ENCODE results near the gene ARHGAP29.

The ARHGAP29 gene

DNA sequence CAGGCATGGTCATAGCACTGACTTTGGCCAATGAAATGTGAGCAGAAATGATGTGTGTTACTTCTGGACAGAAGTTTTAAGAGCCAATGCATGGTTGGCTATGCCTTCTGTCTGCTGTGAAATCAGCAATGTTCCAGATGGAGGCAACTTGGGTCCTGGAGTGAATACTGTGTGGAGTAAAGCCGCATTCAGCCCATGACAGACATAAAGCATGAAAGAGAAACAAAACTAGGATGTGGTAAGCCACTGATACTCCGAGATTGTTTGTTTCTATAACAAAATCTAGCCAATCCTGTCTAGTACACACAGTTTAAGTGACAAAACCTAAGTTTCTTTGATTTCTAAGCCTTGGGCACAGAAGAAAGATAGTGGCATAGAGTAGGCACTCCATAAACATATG lies 47.1 kb upstream of the ARHGAP29 start:
- no peak overlapping the region for H3K18ac ChIP-seq (ENCODE audit: low read length)
- no peak overlapping the region for H3K4me2 ChIP-seq (ENCODE audit: low read length)
- H3K4ac ChIP-seq (ENCODE audit: low read depth, low read length) = no peak overlapping the region
- H3K36me3 ChIP-seq (ENCODE audit: control insufficient read depth in 1 of 2, insufficient read depth in 2 of 2, low read length in 2 of 2) = no peaks in the 10 kb centered on the region
- H3K79me1 ChIP-seq (ENCODE audit: low read length) = no peaks in the 10 kb centered on the region
- H3K9me3 ChIP-seq (ENCODE audit: insufficient read depth, low read depth, low read length) = no peaks in the 10 kb centered on the region
- H3K4me3 ChIP-seq (ENCODE audit: low read depth, low read length) = no peak overlapping the region
- no peak for DNase-seq
- H4K8ac ChIP-seq (ENCODE audit: low read depth, low read length) = no peak overlapping the region
- H2BK5ac ChIP-seq (ENCODE audit: low read depth, low read length, poor library complexity) = no peak overlapping the region
- no peak overlapping the region for H3K9ac ChIP-seq (ENCODE audit: low read length)
- H2BK12ac ChIP-seq (ENCODE audit: low read length) = no peak overlapping the region
- WGBS (ENCODE audit: extremely low coverage, insufficient coverage, insufficient read length) = no CpG with 5 or more reads among the region's 2 CpGs
- no peak overlapping the region for H3K27ac ChIP-seq (ENCODE audit: low read depth, low read length)
- no peaks in the 10 kb centered on the region for H3K79me2 ChIP-seq (ENCODE audit: control insufficient read depth, insufficient read depth, low read length, poor library complexity)
- H4K91ac ChIP-seq (ENCODE audit: low read depth, low read length) = no peak overlapping the region
- H2AK5ac ChIP-seq (ENCODE audit: low read length) = no peak overlapping the region
- no peak overlapping the region for H4K12ac ChIP-seq (ENCODE audit: low read depth, low read length)
- no peak overlapping the region for H2BK120ac ChIP-seq (ENCODE audit: insufficient read depth, low read length, poor library complexity)
- no peaks in the 10 kb centered on the region for H3K4me1 ChIP-seq (ENCODE audit: control insufficient read depth in 1 of 2, insufficient read depth in 2 of 2, low read length in 2 of 2)
- H3K23ac ChIP-seq (ENCODE audit: low read length) = no peak overlapping the region
- H3K27me3 ChIP-seq (ENCODE audit: insufficient read depth, low read length) = no peaks in the 10 kb centered on the region
- no peak overlapping the region for H3K14ac ChIP-seq (ENCODE audit: low read length)
- H2AFZ ChIP-seq (ENCODE audit: insufficient read depth, low read length, poor library complexity) = no peak overlapping the region

DNA sequence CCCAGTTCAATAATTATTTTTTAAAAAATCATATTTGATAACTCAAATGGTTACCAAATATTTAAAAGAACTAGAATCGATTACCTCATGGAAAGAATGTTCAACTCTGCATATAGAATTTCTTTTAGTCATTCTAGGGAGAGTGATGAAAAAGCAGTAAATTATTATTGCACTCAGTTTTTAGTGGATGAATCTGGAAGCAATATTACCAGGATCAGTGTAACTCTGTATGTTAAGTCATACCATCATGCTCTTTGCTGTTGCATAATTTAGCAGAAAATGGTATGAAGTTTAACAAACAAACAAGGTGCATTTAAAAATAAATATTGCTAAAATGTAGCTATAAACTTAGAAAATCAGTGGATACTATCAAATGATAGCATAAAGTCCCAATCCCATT lies 46.1 kb upstream of the ARHGAP29 start:
- Histone ChIP-seq H3K23ac (ENCODE audit: low read length) (no peak overlapping the region), H4K8ac (ENCODE audit: low read depth, low read length) (no peak overlapping the region), H4K91ac (ENCODE audit: low read depth, low read length) (no peak overlapping the region), H3K27ac (ENCODE audit: low read depth, low read length) (no peak overlapping the region), H2BK120ac (ENCODE audit: insufficient read depth, low read length, poor library complexity) (no peak overlapping the region), H2AK5ac (ENCODE audit: low read length) (no peak overlapping the region), H2BK5ac (ENCODE audit: low read depth, low read length, poor library complexity) (no peak overlapping the region), H3K4me1 (ENCODE audit: control insufficient read depth in 1 of 2, insufficient read depth in 2 of 2, low read length in 2 of 2) (no peaks in the 10 kb centered on the region), H3K79me2 (ENCODE audit: control insufficient read depth, insufficient read depth, low read length, poor library complexity) (no peaks in the 10 kb centered on the region), H2AFZ (ENCODE audit: insufficient read depth, low read length, poor library complexity) (no peak overlapping the region), H3K4ac (ENCODE audit: low read depth, low read length) (no peak overlapping the region), H3K79me1 (ENCODE audit: low read length) (no peaks in the 10 kb centered on the region), H3K18ac (ENCODE audit: low read length) (no peak overlapping the region), H3K4me2 (ENCODE audit: low read length) (no peak overlapping the region), H3K9me3 (ENCODE audit: insufficient read depth, low read depth, low read length) (no peaks in the 10 kb centered on the region), H3K9ac (ENCODE audit: low read length) (no peak overlapping the region), H2BK12ac (ENCODE audit: low read length) (no peak overlapping the region), H3K14ac (ENCODE audit: low read length) (no peak overlapping the region), H4K12ac (ENCODE audit: low read depth, low read length) (no peak overlapping the region), H3K36me3 (ENCODE audit: control insufficient read depth in 1 of 2, insufficient read depth in 2 of 2, low read length in 2 of 2) (no peaks in the 10 kb centered on the region), H3K4me3 (ENCODE audit: low read depth, low read length) (no peak overlapping the region), H3K27me3 (ENCODE audit: insufficient read depth, low read length) (no peaks in the 10 kb centered on the region)
- no CpG with 5 or more reads among the region's 1 CpG for WGBS (ENCODE audit: extremely low coverage, insufficient coverage, insufficient read length)
- no peak for DNase-seq

GRCh38 chr1:94282143-94282711 lies 44.8 kb upstream of the ARHGAP29 start:
- Histone ChIP-seq H2BK5ac (ENCODE audit: low read depth, low read length, poor library complexity) (no peak overlapping the region), H3K18ac (ENCODE audit: low read length) (no peak overlapping the region), H3K14ac (ENCODE audit: low read length) (no peak overlapping the region), H3K4me1 (ENCODE audit: control insufficient read depth in 1 of 2, insufficient read depth in 2 of 2, low read length in 2 of 2) (no peaks in the 10 kb centered on the region), H3K79me1 (ENCODE audit: low read length) (no peaks in the 10 kb centered on the region), H2AK5ac (ENCODE audit: low read length) (no peak overlapping the region), H4K91ac (ENCODE audit: low read depth, low read length) (no peak overlapping the region), H3K27me3 (ENCODE audit: insufficient read depth, low read length) (no peaks in the 10 kb centered on the region), H3K36me3 (ENCODE audit: control insufficient read depth in 1 of 2, insufficient read depth in 2 of 2, low read length in 2 of 2) (no peaks in the 10 kb centered on the region), H2BK12ac (ENCODE audit: low read length) (no peak overlapping the region), H3K23ac (ENCODE audit: low read length) (no peak overlapping the region), H2AFZ (ENCODE audit: insufficient read depth, low read length, poor library complexity) (no peak overlapping the region), H3K9me3 (ENCODE audit: insufficient read depth, low read depth, low read length) (no peaks in the 10 kb centered on the region), H3K4me2 (ENCODE audit: low read length) (no peak overlapping the region), H3K27ac (ENCODE audit: low read depth, low read length) (no peak overlapping the region), H4K12ac (ENCODE audit: low read depth, low read length) (no peak overlapping the region), H3K9ac (ENCODE audit: low read length) (no peak overlapping the region), H4K8ac (ENCODE audit: low read depth, low read length) (no peak overlapping the region), H3K4me3 (ENCODE audit: low read depth, low read length) (no peak overlapping the region), H2BK120ac (ENCODE audit: insufficient read depth, low read length, poor library complexity) (no peak overlapping the region), H3K4ac (ENCODE audit: low read depth, low read length) (no peak overlapping the region), H3K79me2 (ENCODE audit: control insufficient read depth, insufficient read depth, low read length, poor library complexity) (no peaks in the 10 kb centered on the region)
- no peak for DNase-seq
- no CpG with 5 or more reads among the region's 5 CpGs for WGBS (ENCODE audit: extremely low coverage, insufficient coverage, insufficient read length)

DNA sequence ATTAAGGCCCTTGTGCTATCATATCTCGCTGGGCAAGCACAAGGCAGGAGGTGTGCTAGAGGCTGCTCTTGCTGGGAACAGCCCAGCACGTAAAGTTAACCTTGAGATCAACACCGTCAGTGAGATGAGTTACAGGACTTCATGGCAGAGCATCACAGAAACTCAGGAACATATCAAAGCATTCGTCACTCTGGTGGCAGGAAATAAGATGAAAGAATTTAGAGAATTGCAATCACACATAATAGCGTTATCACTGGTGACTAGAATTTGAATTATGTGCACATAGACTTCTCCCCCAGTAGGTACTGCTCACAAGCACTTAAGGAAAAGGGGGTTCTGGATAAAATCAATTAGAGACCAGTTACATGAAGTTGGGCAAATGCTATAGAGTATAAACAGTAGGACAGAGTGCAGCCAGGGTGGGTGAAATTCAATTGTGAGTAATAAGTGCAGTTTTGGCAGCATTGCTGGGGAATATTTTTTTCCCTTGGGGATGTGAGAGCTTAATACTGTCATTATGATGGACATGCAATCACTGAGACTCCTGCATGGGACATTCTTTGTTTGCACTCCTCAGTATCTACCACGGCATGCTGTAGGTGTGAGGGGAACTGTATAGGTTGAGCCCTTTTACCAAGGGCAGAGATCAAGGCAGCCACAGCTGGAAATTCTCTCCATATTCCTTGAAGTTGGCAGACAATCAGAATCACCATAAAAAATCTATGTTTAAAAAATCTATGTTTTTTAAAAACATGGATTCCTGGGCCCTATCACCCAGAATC lies 44.2 kb upstream of the ARHGAP29 start:
- DNase-seq = no peak
- no peak overlapping the region for H2BK5ac ChIP-seq (ENCODE audit: low read depth, low read length, poor library complexity)
- WGBS (ENCODE audit: extremely low coverage, insufficient coverage, insufficient read length) = no CpG with 5 or more reads among the region's 6 CpGs

More for the DNA sequence above, 44.2 kb upstream of the ARHGAP29 start:
- H3K9me3 ChIP-seq (ENCODE audit: insufficient read depth, low read depth, low read length) = no peaks in the 10 kb centered on the region
- H3K18ac ChIP-seq (ENCODE audit: low read length) = no peak overlapping the region
- H3K36me3 ChIP-seq (ENCODE audit: control insufficient read depth in 1 of 2, insufficient read depth in 2 of 2, low read length in 2 of 2) = no peaks in the 10 kb centered on the region
- no peaks in the 10 kb centered on the region for H3K27me3 ChIP-seq (ENCODE audit: insufficient read depth, low read length)
- no peak overlapping the region for H4K12ac ChIP-seq (ENCODE audit: low read depth, low read length)
- no peak overlapping the region for H3K4me3 ChIP-seq (ENCODE audit: low read depth, low read length)
- H2BK12ac ChIP-seq (ENCODE audit: low read length) = no peak overlapping the region
- H3K23ac ChIP-seq (ENCODE audit: low read length) = no peak overlapping the region
- H3K79me1 ChIP-seq (ENCODE audit: low read length) = no peaks in the 10 kb centered on the region
- no peak overlapping the region for H4K8ac ChIP-seq (ENCODE audit: low read depth, low read length)
- H3K14ac ChIP-seq (ENCODE audit: low read length) = no peak overlapping the region
- H2AK5ac ChIP-seq (ENCODE audit: low read length) = no peak overlapping the region
- no peak overlapping the region for H3K4ac ChIP-seq (ENCODE audit: low read depth, low read length)
- H4K91ac ChIP-seq (ENCODE audit: low read depth, low read length) = no peak overlapping the region
- H3K4me1 ChIP-seq (ENCODE audit: control insufficient read depth in 1 of 2, insufficient read depth in 2 of 2, low read length in 2 of 2) = no peaks in the 10 kb centered on the region
- H3K4me2 ChIP-seq (ENCODE audit: low read length) = no peak overlapping the region
- H2AFZ ChIP-seq (ENCODE audit: insufficient read depth, low read length, poor library complexity) = no peak overlapping the region
- H3K27ac ChIP-seq (ENCODE audit: low read depth, low read length) = no peak overlapping the region
- H3K9ac ChIP-seq (ENCODE audit: low read length) = no peak overlapping the region
- H3K79me2 ChIP-seq (ENCODE audit: control insufficient read depth, insufficient read depth, low read length, poor library complexity) = no peaks in the 10 kb centered on the region
- H2BK120ac ChIP-seq (ENCODE audit: insufficient read depth, low read length, poor library complexity) = no peak overlapping the region
